Measurements from ENCODE around the gene HSD17B12.

The HSD17B12 gene

GRCh38 chr11:43770173-43770572 is 89.6 kb downstream of the HSD17B12 start:
- Histone ChIP-seq H3K9me3 (ENCODE audit: severe bottlenecking) (no peaks in the 10 kb centered on the region), H3K27me3 (ENCODE audit: insufficient read depth, low read depth, severe bottlenecking) (no peaks in the 10 kb centered on the region), H3K27ac (no peak overlapping the region), H3K36me3 (no peaks in the 10 kb centered on the region; the same call in 1 of the 2 replicates), H3K4me3 (ENCODE audit: low read depth, low read length) (no peak overlapping the region)
- no peak for DNase-seq
- TF ChIP-seq CTCF (IDR thresholded peaks at IDR 0.05; ENCODE audit: low read depth, low read length) = no peak

- no peak overlapping the region for H3K27ac ChIP-seq
- H3K4me3 ChIP-seq (ENCODE audit: low read depth, low read length) = no peak overlapping the region
- TF ChIP-seq CTCF (IDR thresholded peaks at IDR 0.05; ENCODE audit: low read depth, low read length) = no peak
- no peaks in the 10 kb centered on the region for H3K27me3 ChIP-seq (ENCODE audit: insufficient read depth, low read depth, severe bottlenecking)
- DNase-seq = no peak
- no peaks in the 10 kb centered on the region for H3K9me3 ChIP-seq (ENCODE audit: severe bottlenecking)
- no peaks in the 10 kb centered on the region; the same call in 1 of the 2 replicates for H3K36me3 ChIP-seq
Observed at GRCh38 chr11:43772733-43773132, 92.2 kb downstream of the HSD17B12 start.

GRCh38 chr11:43774786-43775185 is 94.2 kb downstream of the HSD17B12 start:
- H3K4me3 ChIP-seq (ENCODE audit: low read depth, low read length) = no peak overlapping the region
- no peaks in the 10 kb centered on the region for H3K9me3 ChIP-seq (ENCODE audit: severe bottlenecking)
- DNase-seq = no peak
- H3K27ac ChIP-seq = no peak overlapping the region
- TF ChIP-seq CTCF (IDR thresholded peaks at IDR 0.05; ENCODE audit: low read depth, low read length) = no peak
- H3K36me3 ChIP-seq = no peaks in the 10 kb centered on the region; the same call in 1 of the 2 replicates
- H3K27me3 ChIP-seq (ENCODE audit: insufficient read depth, low read depth, severe bottlenecking) = no peaks in the 10 kb centered on the region

GRCh38 chr11:43779306-43779705 is 98.8 kb downstream of the HSD17B12 start:
- H3K4me3 ChIP-seq (ENCODE audit: low read depth, low read length) = no peak overlapping the region
- no peaks in the 10 kb centered on the region for H3K27me3 ChIP-seq (ENCODE audit: insufficient read depth, low read depth, severe bottlenecking)
- no peaks in the 10 kb centered on the region for H3K9me3 ChIP-seq (ENCODE audit: severe bottlenecking)
- no peak for TF ChIP-seq CTCF (IDR thresholded peaks at IDR 0.05; ENCODE audit: low read depth, low read length)
- H3K27ac ChIP-seq = no peak overlapping the region
- no peak for DNase-seq
- H3K36me3 ChIP-seq = no peaks in the 10 kb centered on the region

GRCh38 chr11:43784301-43784700 is 103.8 kb downstream of the HSD17B12 start:
- H3K27me3 ChIP-seq (ENCODE audit: insufficient read depth, low read depth, severe bottlenecking) = no peaks in the 10 kb centered on the region
- TF ChIP-seq CTCF (IDR thresholded peaks at IDR 0.05; ENCODE audit: low read depth, low read length) = no peak
- no peak overlapping the region for H3K4me3 ChIP-seq (ENCODE audit: low read depth, low read length)
- no peak overlapping the region for H3K27ac ChIP-seq
- H3K36me3 ChIP-seq = no peaks in the 10 kb centered on the region
- DNase-seq = no peak
- no peaks in the 10 kb centered on the region for H3K9me3 ChIP-seq (ENCODE audit: severe bottlenecking)

GRCh38 chr11:43784866-43785265 is 104.3 kb downstream of the HSD17B12 start:
- H3K27ac ChIP-seq = no peak overlapping the region
- no peaks in the 10 kb centered on the region for H3K9me3 ChIP-seq (ENCODE audit: severe bottlenecking)
- no peak overlapping the region for H3K4me3 ChIP-seq (ENCODE audit: low read depth, low read length)
- H3K36me3 ChIP-seq = no peaks in the 10 kb centered on the region
- no peak for TF ChIP-seq CTCF (IDR thresholded peaks at IDR 0.05; ENCODE audit: low read depth, low read length)
- DNase-seq = no peak
- H3K27me3 ChIP-seq (ENCODE audit: insufficient read depth, low read depth, severe bottlenecking) = no peaks in the 10 kb centered on the region

Data from WERI-Rb-1 (cell line).